Kidney (tissue), 14 donors: ENCODE data around the gene TIMD4. TPM values are rescaled to one million over a fixed set of nuclear protein-coding genes. Genes with fewer than 3 reads are reported as not detected.

Experiments
- DNase-seq, 5 donors: peaks; one replicate each; pipeline ENCODE4 v3.0.0-alpha.2; 2013 to 2020
- FAIRE-seq: peaks from 2 replicates; lab custom pipeline; 2012; peaks lifted over from hg19 to GRCh38; lab: Jason Lieb, UNC
- H3K27ac ChIP-seq, 2 donors: one replicate each; pipeline ENCODE4 v1.7.0; 2013; ENCODE audit warnings: low read depth in 2 of 2, low read length in 2 of 2, inconsistent platforms in 1 of 2
- H3K27me3 ChIP-seq: one replicate; pipeline ENCODE4 v1.7.1; 2013; ENCODE audit warnings: low read length, inconsistent platforms; ENCODE audit not compliant: control insufficient read depth, insufficient read depth
- H3K36me3 ChIP-seq, 3 donors: one replicate each; pipeline versions ENCODE4 v1.7.0 to v1.7.1; 2013; ENCODE audit warnings: low read length in 3 of 3, control low read depth in 1 of 3, inconsistent platforms in 1 of 3; ENCODE audit not compliant: insufficient read depth in 3 of 3, control insufficient read depth in 2 of 3
- H3K4me1 ChIP-seq, 3 donors: one replicate each; pipeline versions ENCODE4 v1.7.0 to v1.7.1; 2013; ENCODE audit warnings: low read length in 3 of 3, inconsistent platforms in 1 of 3, low read depth in 1 of 3; ENCODE audit not compliant: control insufficient read depth in 2 of 3, insufficient read depth in 2 of 3
- H3K4me3 ChIP-seq, 3 donors: one replicate each; pipeline versions ENCODE4 v1.7.0 to v1.8.1; 2013; ENCODE audit warnings: low read length in 3 of 3, control low read depth in 1 of 3, inconsistent platforms in 1 of 3
- H3K9ac ChIP-seq, 3 donors: one replicate each; pipeline versions ENCODE4 v1.7.0 to v1.7.1; 2013; ENCODE audit warnings: low read length in 3 of 3, control low read depth in 1 of 3, inconsistent platforms in 1 of 3
- H3K9me3 ChIP-seq, 3 donors: one replicate each; pipeline versions ENCODE4 v1.7.0 to v1.7.1; 2013; ENCODE audit warnings: low read length in 3 of 3, control low read depth in 1 of 3, inconsistent platforms in 1 of 3; ENCODE audit not compliant: control insufficient read depth in 2 of 3, insufficient read depth in 1 of 3
- intact Hi-C: fragments of 100-400 bp; cut with DNase I; formaldehyde crosslinking; loops from one replicate; pipeline ENCODE4 v1.11.1; 2022
- polyA plus RNA-seq: library from polyadenylated mRNA; stranded (reverse); fragments of 350-450 nt; fragmentation: Illumina TruSeq; extraction: RNeasy Lipid Tissue Mini Kit (QIAGEN cat#74804); gene quantifications from one replicate; pipeline ENCODE4 v1.2.3, GENCODE V29; 2014; ENCODE audit warnings: low read depth, low replicate concordance; ENCODE audit not compliant: insufficient read depth
- total RNA-seq: library from RNA; stranded (reverse); fragmentation: NEBNext Ultra II Directional; extraction: Animal tissue kit (Norgen Biotek cat#: 25700); gene quantifications from one replicate; pipeline ENCODE4 v1.2.1, GENCODE V29; 2021
- TF ChIP-seq, protein P1 (sequence below): IDR thresholded peaks from 3 replicates; pipeline ENCODE4 v1.5.1; 2012; ENCODE audit warnings: mild to moderate bottlenecking, moderate library complexity, borderline replicate concordance; ENCODE audit not compliant: insufficient read depth; ENCODE audit errors: extremely low read depth
- donor health status: control.
- donor health status: control.
- donor health status: control.
- donor health status: control.
- donor health status: control.
- donor health status: DM: yes; HTN: yes; CAD: no.
- donor health status: Normal renal cell carcinoma (clear cell type).

TIMD4 gene
- total and polyA plus RNA-seq, 2 donors from 2014 or later: 2.3 to 8.0 TPM

DNA sequence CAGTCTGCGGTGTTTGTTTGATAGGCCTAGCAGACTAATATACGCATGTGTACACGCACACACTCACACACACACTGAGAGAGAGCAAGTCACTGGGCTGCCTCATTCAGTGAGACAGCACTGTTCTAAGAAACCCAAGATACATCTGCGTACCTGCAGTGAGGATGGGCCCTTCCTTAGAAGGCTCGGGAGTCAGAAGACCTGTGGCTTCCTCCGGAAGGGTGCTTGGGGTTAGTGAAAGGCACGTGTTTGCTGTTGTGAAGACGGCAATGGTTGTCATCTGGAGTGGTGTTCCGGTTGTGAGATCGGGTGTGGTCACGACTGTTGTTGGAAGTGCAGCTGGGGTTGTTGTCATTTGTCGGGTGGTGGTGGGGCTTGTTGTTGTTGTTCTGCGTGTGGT lies 11.7 kb downstream of the TIMD4 start:
- H3K4me1 ChIP-seq: no peaks in the 10 kb centered on the region
- FAIRE-seq (no peak), DNase-seq (no peak)
- TF ChIP-seq, protein P1, sequence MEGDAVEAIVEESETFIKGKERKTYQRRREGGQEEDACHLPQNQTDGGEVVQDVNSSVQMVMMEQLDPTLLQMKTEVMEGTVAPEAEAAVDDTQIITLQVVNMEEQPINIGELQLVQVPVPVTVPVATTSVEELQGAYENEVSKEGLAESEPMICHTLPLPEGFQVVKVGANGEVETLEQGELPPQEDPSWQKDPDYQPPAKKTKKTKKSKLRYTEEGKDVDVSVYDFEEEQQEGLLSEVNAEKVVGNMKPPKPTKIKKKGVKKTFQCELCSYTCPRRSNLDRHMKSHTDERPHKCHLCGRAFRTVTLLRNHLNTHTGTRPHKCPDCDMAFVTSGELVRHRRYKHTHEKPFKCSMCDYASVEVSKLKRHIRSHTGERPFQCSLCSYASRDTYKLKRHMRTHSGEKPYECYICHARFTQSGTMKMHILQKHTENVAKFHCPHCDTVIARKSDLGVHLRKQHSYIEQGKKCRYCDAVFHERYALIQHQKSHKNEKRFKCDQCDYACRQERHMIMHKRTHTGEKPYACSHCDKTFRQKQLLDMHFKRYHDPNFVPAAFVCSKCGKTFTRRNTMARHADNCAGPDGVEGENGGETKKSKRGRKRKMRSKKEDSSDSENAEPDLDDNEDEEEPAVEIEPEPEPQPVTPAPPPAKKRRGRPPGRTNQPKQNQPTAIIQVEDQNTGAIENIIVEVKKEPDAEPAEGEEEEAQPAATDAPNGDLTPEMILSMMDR: no peak
- no peaks in the 10 kb centered on the region for H3K36me3 ChIP-seq
- H3K4me3 ChIP-seq: no peak overlapping the region
- no peaks in the 10 kb centered on the region for H3K27me3 ChIP-seq
- no peaks in the 10 kb centered on the region for H3K9me3 ChIP-seq
- no peak overlapping the region for H3K9ac ChIP-seq
- no peak overlapping the region for H3K27ac ChIP-seq
- intact Hi-C loops: no loop called here

DNA sequence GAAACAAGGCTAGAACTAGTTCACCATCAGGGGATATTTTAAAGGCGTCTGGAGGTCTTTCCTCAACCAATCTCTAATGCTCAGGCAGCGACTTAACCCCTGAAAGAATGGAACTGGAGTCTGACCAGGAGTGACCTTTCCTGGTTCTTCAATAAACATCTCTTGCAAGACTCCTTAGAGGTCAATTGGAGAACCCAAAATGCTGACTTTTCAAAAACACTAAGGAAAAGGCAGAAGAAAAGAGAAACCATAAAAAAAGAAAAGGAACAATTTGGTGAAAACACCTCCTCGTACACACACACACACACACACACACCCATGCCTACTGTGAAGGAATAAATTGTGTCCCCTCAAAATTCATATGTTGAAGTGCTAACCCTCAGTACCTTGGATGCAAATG lies 12.3 kb downstream of the TIMD4 start:
- TF ChIP-seq, protein P1: no peak
- FAIRE-seq (no peak), DNase-seq (no peak)
- intact Hi-C loops: no loop called here
- Histone ChIP-seq H3K27me3 (no peaks in the 10 kb centered on the region), H3K4me3 (no peak overlapping the region), H3K9me3 (no peaks in the 10 kb centered on the region), H3K9ac (no peak overlapping the region), H3K4me1 (no peaks in the 10 kb centered on the region), H3K27ac (no peak overlapping the region), H3K36me3 (no peaks in the 10 kb centered on the region)

DNA sequence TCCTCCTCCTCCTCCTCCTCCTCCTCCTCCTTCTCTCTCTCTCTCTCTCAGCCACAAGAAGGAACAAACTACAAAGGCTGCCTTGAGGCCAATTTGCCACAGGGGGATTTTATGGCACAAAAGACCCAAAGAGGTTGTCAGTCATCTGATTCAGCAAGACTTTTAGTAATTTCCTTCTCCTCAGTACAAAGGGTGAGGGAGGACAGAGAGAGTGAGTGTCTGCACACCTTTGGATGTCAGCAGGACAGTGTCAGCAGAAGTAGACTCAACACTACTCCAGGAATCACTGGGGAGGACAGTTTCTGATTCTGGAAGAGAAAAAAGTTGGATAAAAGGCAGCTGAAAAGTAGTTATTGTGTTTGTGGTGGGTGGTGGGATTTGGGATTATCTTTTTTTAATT lies 13.6 kb downstream of the TIMD4 start:
- DNase-seq: no peak
- H3K27me3 ChIP-seq: no peaks in the 10 kb centered on the region
- TF ChIP-seq, protein P1: no peak
- no peaks in the 10 kb centered on the region for H3K36me3 ChIP-seq
- H3K4me1 ChIP-seq: no peaks in the 10 kb centered on the region
- H3K9ac ChIP-seq: no peak overlapping the region
- no peaks in the 10 kb centered on the region for H3K9me3 ChIP-seq
- no peak overlapping the region for H3K27ac ChIP-seq
- FAIRE-seq: no peak
- no peak overlapping the region for H3K4me3 ChIP-seq
- intact Hi-C loops: no loop called here

DNA sequence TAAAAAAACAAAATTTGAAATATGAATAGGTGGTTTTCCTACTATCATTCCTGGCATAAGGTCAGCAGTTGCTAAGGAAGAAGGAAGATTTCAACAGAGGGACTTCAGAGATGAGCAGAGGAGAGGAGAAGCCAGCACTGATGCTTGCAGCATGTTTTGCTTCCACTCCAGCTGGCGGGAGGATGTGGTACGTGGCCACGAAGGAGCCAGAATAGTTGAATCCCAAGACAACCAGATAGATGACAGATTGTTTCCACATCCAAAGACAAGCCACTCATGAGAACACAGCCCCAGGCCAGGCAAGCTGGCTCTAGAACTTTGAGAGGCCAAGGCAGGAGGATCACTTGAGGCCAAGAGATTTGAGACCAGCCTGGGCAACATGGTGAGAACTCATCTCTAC lies 15.1 kb downstream of the TIMD4 start:
- DNase-seq (no peak), FAIRE-seq (no peak)
- Histone ChIP-seq H3K36me3 (no peaks in the 10 kb centered on the region), H3K27ac (no peak overlapping the region), H3K9me3 (no peaks in the 10 kb centered on the region), H3K4me3 (no peak overlapping the region), H3K9ac (no peak overlapping the region), H3K4me1 (no peaks in the 10 kb centered on the region), H3K27me3 (no peaks in the 10 kb centered on the region)
- TF ChIP-seq, protein P1: no peak
- intact Hi-C loops: no loop called here
